ENCODE data around the gene PHACTR3. TPM values are rescaled to one million over a fixed set of nuclear protein-coding genes. Genes with fewer than 3 reads are reported as not detected.

The PHACTR3 gene
- total RNA-seq, 1 experiment from 2014 or later, result 10.0 TPM

- H3K9me3 Mint-ChIP-seq (ENCODE audit: low read depth, unreplicated experiment), result no peaks in the 10 kb centered on the region
- DNase-seq, result no peak
- CTCF ChIA-PET, result no interaction called here
- peaks cover 98% of the 10 kb centered on the region for H3K27me3 Mint-ChIP-seq (ENCODE audit: unreplicated experiment)
- no peaks in the 10 kb centered on the region for H3K4me1 Mint-ChIP-seq (ENCODE audit: low read depth, unreplicated experiment)
- no peak overlapping the region for H3K27ac Mint-ChIP-seq (ENCODE audit: unreplicated experiment)
- no peaks in the 10 kb centered on the region for H3K36me3 Mint-ChIP-seq (ENCODE audit: insufficient read depth, unreplicated experiment)
- BruUV-seq (replicated peaks), result no TSS peak
- TF ChIP-seq CTCF (IDR thresholded peaks at IDR 0.05; ENCODE audit: unreplicated experiment), result no peak
- intact Hi-C loops (cut with micrococcal nuclease; ENCODE audit: unreplicated experiment), result no loop called here
- no peak overlapping the region for H3K4me3 Mint-ChIP-seq (ENCODE audit: low read depth, unreplicated experiment)
These were observed 63.7 kb downstream of the PHACTR3 start for GRCh38 chr20:59667981-59668515.

DNA sequence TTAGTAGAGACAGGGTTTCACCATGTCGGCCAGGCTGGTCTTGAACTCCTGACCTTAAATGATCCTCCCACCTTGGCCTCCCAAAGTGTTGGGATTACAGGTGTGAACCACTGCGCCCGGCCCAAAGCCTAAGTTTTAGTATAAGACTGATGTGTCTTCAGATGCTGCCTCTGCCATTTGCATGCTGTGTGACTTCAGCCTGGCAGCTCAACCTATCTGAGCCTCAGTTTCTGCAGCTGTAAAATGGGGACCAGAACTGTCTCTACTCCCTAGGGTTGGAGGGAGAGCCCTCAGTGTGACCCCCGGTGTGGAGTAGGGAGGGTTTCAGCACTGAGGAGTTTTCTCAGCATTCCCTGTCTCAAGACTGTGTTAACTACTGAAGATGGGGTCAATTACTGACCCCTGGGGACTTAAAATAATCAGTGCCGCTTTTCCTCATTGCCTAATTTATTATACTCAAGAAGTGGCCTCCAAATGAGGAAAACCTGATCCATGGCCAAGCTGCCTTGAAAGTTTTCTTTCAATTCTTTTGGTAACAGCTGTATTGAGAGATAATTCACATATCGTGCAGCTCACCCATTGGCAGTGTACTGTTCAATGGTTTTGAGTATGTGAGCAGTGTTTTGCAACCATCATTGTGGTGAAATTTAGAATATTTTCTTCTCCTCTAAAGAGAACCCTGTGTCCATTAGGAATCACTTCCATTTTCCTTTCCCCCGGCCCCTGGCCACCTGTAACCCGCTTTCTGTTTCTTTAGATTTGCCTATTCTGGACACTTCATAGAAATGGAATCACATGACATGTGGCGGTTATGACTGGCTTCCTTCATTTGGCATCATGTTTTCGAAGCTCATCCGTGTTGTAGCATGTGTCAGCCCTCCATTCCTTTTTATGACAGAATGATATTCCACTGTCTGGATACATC, 64.8 kb downstream of the PHACTR3 start:
- no peak overlapping the region for H3K4me3 Mint-ChIP-seq (ENCODE audit: low read depth, unreplicated experiment)
- peaks cover 98% of the 10 kb centered on the region for H3K27me3 Mint-ChIP-seq (ENCODE audit: unreplicated experiment)
- DNase-seq, result no peak
- H3K27ac Mint-ChIP-seq (ENCODE audit: unreplicated experiment), result no peak overlapping the region
- BruUV-seq (replicated peaks), result no TSS peak
- TF ChIP-seq CTCF (IDR thresholded peaks at IDR 0.05; ENCODE audit: unreplicated experiment), result no peak
- intact Hi-C loops (cut with micrococcal nuclease; ENCODE audit: unreplicated experiment), result no loop called here
- H3K9me3 Mint-ChIP-seq (ENCODE audit: low read depth, unreplicated experiment), result no peaks in the 10 kb centered on the region
- no peaks in the 10 kb centered on the region for H3K4me1 Mint-ChIP-seq (ENCODE audit: low read depth, unreplicated experiment)
- H3K36me3 Mint-ChIP-seq (ENCODE audit: insufficient read depth, unreplicated experiment), result no peaks in the 10 kb centered on the region
- CTCF ChIA-PET, result no interaction called here

DNA sequence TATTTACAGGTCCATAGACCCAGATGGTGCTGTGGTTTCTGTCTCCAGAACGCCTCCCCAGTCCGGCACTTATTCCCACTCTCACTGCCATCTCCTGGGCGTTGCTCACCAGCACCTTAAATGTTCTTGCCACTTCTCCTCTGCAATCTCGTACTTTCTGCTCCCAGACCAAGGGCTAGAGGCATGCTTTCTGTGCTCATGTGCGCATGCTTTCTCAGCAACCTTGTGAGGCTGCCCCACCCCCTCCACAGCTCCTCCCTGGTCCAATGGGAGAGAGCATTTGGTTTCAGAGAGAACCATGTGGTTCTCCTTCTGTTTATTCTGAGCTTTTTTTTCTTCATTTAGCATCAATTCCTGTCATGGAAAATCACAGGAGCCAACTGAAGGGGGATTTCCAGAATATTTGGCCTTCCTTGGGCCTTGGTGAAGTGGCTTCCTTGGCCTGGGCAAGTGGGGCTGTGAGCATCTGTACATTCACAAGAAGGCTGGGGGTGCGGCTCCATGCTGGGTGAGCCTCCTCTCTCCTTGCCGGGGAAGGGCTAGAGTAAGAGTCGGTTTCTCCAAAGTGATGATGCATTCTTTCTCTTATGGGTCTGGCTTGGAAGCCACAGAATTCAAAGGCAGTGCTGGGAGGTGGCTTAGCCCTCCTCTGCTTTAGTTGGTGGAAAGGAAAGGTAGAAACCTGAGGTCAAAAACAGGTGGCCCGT, 66.6 kb downstream of the PHACTR3 start:
- TF ChIP-seq CTCF (IDR thresholded peaks at IDR 0.05; ENCODE audit: unreplicated experiment), result no peak
- no peaks in the 10 kb centered on the region for H3K4me1 Mint-ChIP-seq (ENCODE audit: low read depth, unreplicated experiment)
- no peak for DNase-seq
- CTCF ChIA-PET, result no interaction called here
- H3K9me3 Mint-ChIP-seq (ENCODE audit: low read depth, unreplicated experiment), result no peaks in the 10 kb centered on the region
- no peak overlapping the region for H3K4me3 Mint-ChIP-seq (ENCODE audit: low read depth, unreplicated experiment)
- peaks cover 98% of the 10 kb centered on the region for H3K27me3 Mint-ChIP-seq (ENCODE audit: unreplicated experiment)
- BruUV-seq (replicated peaks), result no TSS peak
- H3K36me3 Mint-ChIP-seq (ENCODE audit: insufficient read depth, unreplicated experiment), result no peaks in the 10 kb centered on the region
- H3K27ac Mint-ChIP-seq (ENCODE audit: unreplicated experiment), result no peak overlapping the region
- intact Hi-C loops (cut with micrococcal nuclease; ENCODE audit: unreplicated experiment), result no loop called here

DNA sequence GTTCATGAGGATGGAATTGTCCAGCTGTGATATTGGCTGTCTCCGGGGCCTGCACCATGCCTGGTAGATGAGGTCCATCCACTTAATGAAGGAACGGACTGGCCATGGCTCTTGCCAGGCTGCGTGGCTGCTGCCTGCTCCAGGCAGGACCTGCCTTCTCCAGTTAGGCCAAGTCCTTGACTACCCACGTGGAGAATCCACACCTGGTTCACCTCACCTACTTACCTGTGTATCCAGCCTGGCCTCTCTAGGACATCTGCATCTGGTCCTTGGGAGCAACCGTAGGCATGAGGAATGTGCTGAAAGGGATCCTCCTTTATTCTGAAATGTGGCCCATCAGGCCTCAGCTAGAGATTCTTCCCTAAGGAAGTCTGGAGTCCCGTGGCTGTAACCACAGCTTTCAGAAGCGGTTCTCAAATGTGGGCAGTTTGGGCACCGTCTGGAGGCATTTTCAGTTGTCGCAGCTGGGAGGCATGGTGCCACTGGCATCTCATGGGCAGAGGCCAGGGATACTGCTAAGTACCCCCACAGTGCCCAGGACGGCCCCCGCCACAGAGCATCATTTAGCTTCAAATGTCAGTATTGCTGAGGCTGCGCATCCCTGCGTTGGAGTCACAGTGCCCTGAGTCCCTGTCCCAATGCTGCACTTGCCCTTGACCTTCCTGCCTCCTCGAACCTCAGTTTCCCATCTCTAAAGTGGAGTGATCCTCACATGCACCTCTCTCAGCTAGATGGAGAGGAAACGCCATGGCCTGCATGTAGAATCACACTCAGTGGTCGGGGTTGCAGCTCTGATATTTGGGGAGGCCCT, 67.5 kb downstream of the PHACTR3 start:
- Mint-ChIP-seq H3K9me3 (ENCODE audit: low read depth, unreplicated experiment) (no peaks in the 10 kb centered on the region), H3K4me3 (ENCODE audit: low read depth, unreplicated experiment) (no peak overlapping the region)
- CTCF ChIA-PET, result interaction anchor here (0.7 kb wide), 1 partner anchor 52 kb away, joined by 3 read pairs; no protein-coding TSS in a partner anchor

More for the DNA sequence above, 67.5 kb downstream of the PHACTR3 start:
- no peak overlapping the region for H3K27ac Mint-ChIP-seq (ENCODE audit: unreplicated experiment)
- no TSS peak for BruUV-seq (replicated peaks)
- no peak for DNase-seq
- H3K36me3 Mint-ChIP-seq (ENCODE audit: insufficient read depth, unreplicated experiment), result no peaks in the 10 kb centered on the region
- intact Hi-C loops (cut with micrococcal nuclease; ENCODE audit: unreplicated experiment), result no loop called here
- H3K27me3 Mint-ChIP-seq (ENCODE audit: unreplicated experiment), result peaks cover 98% of the 10 kb centered on the region
- no peaks in the 10 kb centered on the region for H3K4me1 Mint-ChIP-seq (ENCODE audit: low read depth, unreplicated experiment)
- TF ChIP-seq CTCF (IDR thresholded peaks at IDR 0.05; ENCODE audit: unreplicated experiment), result no peak
